ENCODE results near the gene OR51S1. TPM values are rescaled to one million over a fixed set of nuclear protein-coding genes. Genes with fewer than 3 reads are reported as not detected.

OR51S1 gene
- total and polyA plus RNA-seq, 2 donors (not counting 3 experiments of a cell fraction or from before 2014, with no cell fraction given), result not detected

- Histone ChIP-seq H4K20me1 (replicated peaks; ENCODE audit: control insufficient read depth, extremely low read depth, insufficient read depth, low read length) (no peaks in the 10 kb centered on the region), H3K9me3 (replicated peaks; ENCODE audit: control insufficient read depth, insufficient read depth, low read length) (peaks cover 2% of the 10 kb centered on the region), H3K27me3 (ENCODE audit: control insufficient read depth in 2 of 2, insufficient read depth in 2 of 2, low read length in 2 of 2) (no peaks in the 10 kb centered on the region), H3K36me3 (ENCODE audit: control insufficient read depth in 2 of 2, extremely low read depth in 1 of 2, insufficient read depth in 2 of 2, low read length in 2 of 2) (no peaks in the 10 kb centered on the region), H3K4me2 (ENCODE audit: insufficient read depth, low read length) (no peak overlapping the region), H3K9me1 (replicated peaks; ENCODE audit: control insufficient read depth, extremely low read depth, insufficient read depth, low read length) (no peaks in the 10 kb centered on the region), H3K4me1 (ENCODE audit: control insufficient read depth, extremely low read depth, insufficient read depth, low read length) (no peaks in the 10 kb centered on the region), H3K4me3 (replicated peaks in 1 of 3; ENCODE audit: insufficient read depth in 1 of 3, low read depth in 1 of 3, low read length in 3 of 3) (no peak overlapping the region), H2AFZ (ENCODE audit: low read depth, low read length) (no peak overlapping the region), H3K9ac (replicated peaks; ENCODE audit: extremely low read depth, insufficient read depth, low read length) (no peak overlapping the region), H3K27ac (ENCODE audit: insufficient read depth, low read depth, low read length) (no peak overlapping the region), H3K79me2 (ENCODE audit: control insufficient read depth, insufficient read depth, low read length) (no peaks in the 10 kb centered on the region)
- no peak for FAIRE-seq
- TF ChIP-seq JUN (IDR thresholded peaks at IDR 0.05; ENCODE audit: borderline replicate concordance, insufficient read depth, insufficient read length, low read depth) (no peak), FOS (IDR thresholded peaks at IDR 0.05; ENCODE audit: borderline replicate concordance, insufficient read depth, low read length) (no peak), MYC (IDR thresholded peaks at IDR 0.05; ENCODE audit: low read depth, low read length) (no peak), GATA2 (IDR thresholded peaks at IDR 0.05; ENCODE audit: insufficient read depth, insufficient read length, low read depth, low read length) (no peak), POLR2A (IDR thresholded peaks at IDR 0.05; ENCODE audit: low read depth, low read length) (no peak), EZH2 (IDR thresholded peaks at IDR 0.05; ENCODE audit: borderline replicate concordance, low read depth, low read length, severe bottlenecking) (no peak), POLR2AphosphoS5 (IDR thresholded peaks at IDR 0.05; ENCODE audit: insufficient read depth, low read depth, low read length) (no peak)
- TF ChIP-seq, protein P1, sequence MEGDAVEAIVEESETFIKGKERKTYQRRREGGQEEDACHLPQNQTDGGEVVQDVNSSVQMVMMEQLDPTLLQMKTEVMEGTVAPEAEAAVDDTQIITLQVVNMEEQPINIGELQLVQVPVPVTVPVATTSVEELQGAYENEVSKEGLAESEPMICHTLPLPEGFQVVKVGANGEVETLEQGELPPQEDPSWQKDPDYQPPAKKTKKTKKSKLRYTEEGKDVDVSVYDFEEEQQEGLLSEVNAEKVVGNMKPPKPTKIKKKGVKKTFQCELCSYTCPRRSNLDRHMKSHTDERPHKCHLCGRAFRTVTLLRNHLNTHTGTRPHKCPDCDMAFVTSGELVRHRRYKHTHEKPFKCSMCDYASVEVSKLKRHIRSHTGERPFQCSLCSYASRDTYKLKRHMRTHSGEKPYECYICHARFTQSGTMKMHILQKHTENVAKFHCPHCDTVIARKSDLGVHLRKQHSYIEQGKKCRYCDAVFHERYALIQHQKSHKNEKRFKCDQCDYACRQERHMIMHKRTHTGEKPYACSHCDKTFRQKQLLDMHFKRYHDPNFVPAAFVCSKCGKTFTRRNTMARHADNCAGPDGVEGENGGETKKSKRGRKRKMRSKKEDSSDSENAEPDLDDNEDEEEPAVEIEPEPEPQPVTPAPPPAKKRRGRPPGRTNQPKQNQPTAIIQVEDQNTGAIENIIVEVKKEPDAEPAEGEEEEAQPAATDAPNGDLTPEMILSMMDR (IDR thresholded peaks at IDR 0.05; ENCODE audit: extremely low read depth in 1 of 2, insufficient read depth in 1 of 2, low read depth in 1 of 2, low read length in 2 of 2), result no peak
- TF ChIP-seq, protein P2, sequence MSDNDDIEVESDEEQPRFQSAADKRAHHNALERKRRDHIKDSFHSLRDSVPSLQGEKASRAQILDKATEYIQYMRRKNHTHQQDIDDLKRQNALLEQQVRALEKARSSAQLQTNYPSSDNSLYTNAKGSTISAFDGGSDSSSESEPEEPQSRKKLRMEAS (IDR thresholded peaks at IDR 0.05; ENCODE audit: insufficient read depth, insufficient read length), result no peak
- intact Hi-C loops (cut with micrococcal nuclease) (no loop called here), dilution Hi-C loops (cut with MboI; ENCODE audit: extremely low pct_ligation_motif_present, low sequenced_read_pairs) (no loop called here)
- BruUV-seq (replicated peaks), result no TSS peak
- no peak for DNase-seq (ENCODE audit: low read depth, low spot score)
- ChIA-PET CTCF (no interaction called here), POLR2A (no interaction called here)
Measured at GRCh38 chr11:4808476-4808875, 40.5 kb downstream of the OR51S1 start.

Measured in endothelial cell of umbilical vein (primary cell).